DMS53 (cell line): ENCODE results near the gene SPANXN1.
"Not testable (repeated sequence)": the region's sequence is repeated elsewhere in the genome, so short reads cannot be mapped to it uniquely, and the experiment has no call there.

ENCODE experiments used
- DNase-seq: peaks from one replicate; lab custom pipeline; 2025; lab: John Stamatoyannopoulos, UW

SPANXN1 gene

GRCh38 chrX:145247203-145247602, at the start of gene SPANXN1:
SPANXN1 (plus strand) TSS chrX:145247503; CDS start chrX:145247587, 84 bp downstream.
- not testable (repeated sequence) for DNase-seq

GRCh38 chrX:145199078-145199477, 48.2 kb upstream of the SPANXN1 start:
- no peak for DNase-seq

- DNase-seq, result peak; percentile 58
These were observed 33.8 kb upstream of the SPANXN1 start for GRCh38 chrX:145213504-145213903.

- no peak for DNase-seq
These were observed 44.9 kb downstream of the SPANXN1 start for GRCh38 chrX:145292218-145292617.
